AG04449 (cell line): ENCODE data around the gene WWP2.
"Not testable (repeated sequence)": the region's sequence is repeated elsewhere in the genome, so short reads cannot be mapped to it uniquely, and the experiment has no call there.

ENCODE experiments used
- CTCF ChIA-PET: fragments of 350-600 bp; formaldehyde crosslinking; extraction: SDS; loops from one replicate; lab custom pipeline; 2021; ENCODE audit warnings: antibody characterized with exemption; lab: Yijun Ruan, JAX
- POLR2A ChIA-PET: fragments of 400-600, 350-600 bp; formaldehyde crosslinking; extraction: SDS; loops from one replicate; lab custom pipeline; 2020; ENCODE audit warnings: antibody characterized with exemption, inconsistent platforms; lab: Yijun Ruan, JAX
- DNase-seq: peaks from one replicate; pipeline ENCODE4 v3.0.0-alpha.2; 2010; ENCODE audit warnings: low read depth, low spot score
- H3K4me3 ChIP-seq: 2 replicates; pipeline ENCODE4 v1.5.1; 2011; ENCODE audit warnings: low read depth, mild to moderate bottlenecking, control low read depth, low read length
- CTCF ChIP-seq: IDR thresholded peaks from one replicate; pipeline ENCODE4 v1.5.1; 2011; ENCODE audit warnings: mild to moderate bottlenecking, moderate library complexity, low read length, control low read depth, inconsistent platforms; ENCODE audit not compliant: insufficient read depth; ENCODE audit errors: missing control alignments

The WWP2 gene

GRCh38 chr16:69821844-69822173 is 59.7 kb downstream of the WWP2 start:
- TF ChIP-seq CTCF = no peak
- no peak overlapping the region for H3K4me3 ChIP-seq
- ChIA-PET CTCF (interaction anchor here (1.0 to 1.6 kb wide), 3 partner anchors 10 to 25 kb away, joined by 3 to 4 read pairs (median 3); no protein-coding TSS in a partner anchor), POLR2A (interaction anchor here (0.7 kb wide), 1 partner anchor 91 kb away, joined by 3 read pairs; no protein-coding TSS in a partner anchor)
- no peak for DNase-seq

- CTCF ChIA-PET = interaction anchor here (1.0 to 1.6 kb wide), 6 partner anchors 11 to 108 kb away, joined by 3 to 4 read pairs (median 4); no protein-coding TSS in a partner anchor
- H3K4me3 ChIP-seq = no peak overlapping the region
- no peak for TF ChIP-seq CTCF
- no peak for DNase-seq
- POLR2A ChIA-PET = interaction anchor here (0.7 kb wide), 1 partner anchor 91 kb away, joined by 3 read pairs; no protein-coding TSS in a partner anchor
Observed at GRCh38 chr16:69822174-69822935, 60.2 kb downstream of the WWP2 start.

- H3K4me3 ChIP-seq = no peak overlapping the region
- no peak for DNase-seq
- TF ChIP-seq CTCF = no peak
- ChIA-PET CTCF (interaction anchor here (1.4 kb wide), 1 partner anchor 27 kb away, joined by 4 read pairs; no protein-coding TSS in a partner anchor), POLR2A (no interaction called here)
Observed at GRCh38 chr16:69823831-69824563, 61.9 kb downstream of the WWP2 start.

GRCh38 chr16:69824564-69825142 is 62.5 kb downstream of the WWP2 start:
- CTCF ChIA-PET, DNase-seq, POLR2A ChIA-PET: not testable (repeated sequence)

GRCh38 chr16:69827524-69827923 is 65.4 kb downstream of the WWP2 start:
- no peak overlapping the region for H3K4me3 ChIP-seq
- ChIA-PET CTCF (no interaction called here), POLR2A (no interaction called here)
- TF ChIP-seq CTCF = no peak
- no peak for DNase-seq

More at GRCh38 chr16:69824564-69825142, 62.5 kb downstream of the WWP2 start:
- not testable (repeated sequence) for H3K4me3 ChIP-seq

GRCh38 chr16:69829338-69829737 is 67.2 kb downstream of the WWP2 start:
- no peak for TF ChIP-seq CTCF
- H3K4me3 ChIP-seq = no peak overlapping the region
- CTCF ChIA-PET = interaction anchor here (1.0 to 1.5 kb wide), 3 partner anchors 19 to 101 kb away, joined by 3 to 4 read pairs (median 3); no protein-coding TSS in a partner anchor
- no peak for DNase-seq
- POLR2A ChIA-PET = no interaction called here
